GM21737 (cell line): Measurements from ENCODE around the gene BCLAF1.
"Not testable (repeated sequence)": the region's sequence is repeated elsewhere in the genome, so short reads cannot be mapped to it uniquely, and the experiment has no call there.

Experiments
- ATAC-seq: cut with Tn5 transposase; IDR thresholded peaks from one replicate; pipeline ENCODE4 v1.9.1; 2021; ENCODE audit warnings: mild to moderate bottlenecking, moderate library complexity; ENCODE audit not compliant: unreplicated experiment

Gene BCLAF1

GRCh38 chr6:136312975-136313374, 23.3 kb upstream of the BCLAF1 start:
- ATAC-seq: no peak

GRCh38 chr6:136309729-136310311, 20.2 kb upstream of the BCLAF1 start:
- no peak for ATAC-seq

GRCh38 chr6:136309171-136309570, 19.5 kb upstream of the BCLAF1 start:
- no peak for ATAC-seq

- not testable (repeated sequence) for ATAC-seq
Measured at GRCh38 chr6:136308469-136308868, 18.8 kb upstream of the BCLAF1 start.

DNA sequence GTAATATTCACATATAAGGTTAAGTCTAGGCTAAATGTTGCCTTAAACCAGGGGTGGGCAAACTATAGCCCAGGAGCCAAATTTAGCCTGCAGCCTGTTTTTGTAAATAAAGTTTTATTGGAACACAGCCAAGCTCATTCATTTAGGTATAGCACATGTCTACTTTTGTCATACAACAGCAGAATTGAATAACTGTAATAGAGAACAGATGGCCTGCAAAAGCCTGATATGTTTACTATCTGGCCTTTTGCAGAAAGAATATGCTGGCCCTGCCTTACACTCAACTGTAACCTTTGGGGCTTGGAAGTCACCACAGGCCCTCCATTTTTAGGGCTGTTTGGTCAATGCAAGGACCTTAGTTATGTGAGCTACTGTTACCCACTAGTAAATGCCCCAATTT, 17.7 kb upstream of the BCLAF1 start:
- ATAC-seq: no peak

GRCh38 chr6:136306466-136306865, 16.8 kb upstream of the BCLAF1 start:
- no peak for ATAC-seq

DNA sequence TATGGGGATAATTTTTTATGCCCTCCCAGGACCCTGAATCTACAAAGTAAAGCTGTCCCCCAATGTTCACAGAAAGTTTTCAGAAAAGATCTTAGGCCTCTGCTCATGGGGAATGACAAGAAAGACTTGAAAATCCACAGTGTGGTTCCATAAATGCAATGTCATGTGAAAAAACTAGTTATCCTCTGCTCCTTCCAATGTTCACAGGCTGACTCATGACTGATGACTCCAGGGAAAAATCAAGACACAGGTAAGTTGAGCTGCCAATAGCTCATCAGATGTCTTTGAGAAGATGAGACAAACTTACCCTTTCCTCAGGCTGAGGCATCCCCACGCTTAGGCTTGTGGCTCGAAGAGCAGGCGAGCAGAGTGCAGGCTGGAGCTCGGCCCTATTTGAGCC, 14.8 kb upstream of the BCLAF1 start:
- ATAC-seq: no peak

- ATAC-seq: no peak
Measured at GRCh38 chr6:136303516-136303915, 13.9 kb upstream of the BCLAF1 start.

GRCh38 chr6:136294621-136295020, 5.0 kb upstream of the BCLAF1 start:
- ATAC-seq: no peak

- peak; percentile 24 for ATAC-seq
Measured at GRCh38 chr6:136290410-136291010, 864 bp upstream of the BCLAF1 start.

GRCh38 chr6:136289327-136289578, 393 bp downstream of the BCLAF1 start:
- peak; percentile 37 for ATAC-seq

GRCh38 chr6:136288566-136289326, 900 bp downstream of the BCLAF1 start:
- ATAC-seq: peak; percentile 30

DNA sequence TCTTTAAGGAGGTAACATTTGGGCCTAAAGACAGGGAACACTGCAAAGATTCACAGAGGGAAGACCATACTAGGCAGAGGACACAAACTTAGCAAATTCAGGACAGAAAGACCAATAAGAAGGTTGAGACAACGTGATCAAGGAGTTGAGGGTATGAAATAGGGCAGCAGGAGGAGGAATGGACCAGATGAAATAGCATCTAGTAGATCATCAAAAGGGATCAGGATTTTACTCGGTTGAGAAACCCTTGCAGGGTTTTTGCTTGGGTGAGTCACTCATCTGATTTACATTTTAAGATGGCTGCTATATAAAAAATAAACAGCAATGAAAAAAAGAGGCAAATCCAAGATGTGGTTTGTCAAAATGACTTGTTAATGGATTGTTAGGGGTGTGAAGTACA, 4.7 kb downstream of the BCLAF1 start:
- no peak for ATAC-seq

DNA sequence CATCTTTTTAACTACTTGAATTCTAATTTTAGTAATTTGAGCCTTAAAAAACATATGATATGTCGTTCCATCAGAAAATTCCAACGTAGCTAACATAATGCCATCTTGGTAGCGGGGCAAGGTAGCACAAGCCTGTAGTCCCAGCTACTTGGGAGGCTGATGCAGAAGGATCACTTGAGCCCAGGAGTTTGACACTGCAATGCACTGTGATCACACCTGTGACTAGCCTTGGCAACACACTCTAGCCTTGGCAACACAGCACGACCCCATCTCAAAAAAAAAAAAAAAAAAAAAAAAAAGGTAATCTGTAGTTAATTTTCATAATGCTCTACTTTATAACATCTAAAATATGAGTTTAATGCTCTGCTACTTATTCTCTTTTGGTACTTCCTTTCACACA, 6.7 kb downstream of the BCLAF1 start:
- ATAC-seq: no peak

GRCh38 chr6:136280032-136280609, 9.5 kb downstream of the BCLAF1 start:
- no peak for ATAC-seq

GRCh38 chr6:136274062-136274461, 15.6 kb downstream of the BCLAF1 start:
- ATAC-seq: no peak

DNA sequence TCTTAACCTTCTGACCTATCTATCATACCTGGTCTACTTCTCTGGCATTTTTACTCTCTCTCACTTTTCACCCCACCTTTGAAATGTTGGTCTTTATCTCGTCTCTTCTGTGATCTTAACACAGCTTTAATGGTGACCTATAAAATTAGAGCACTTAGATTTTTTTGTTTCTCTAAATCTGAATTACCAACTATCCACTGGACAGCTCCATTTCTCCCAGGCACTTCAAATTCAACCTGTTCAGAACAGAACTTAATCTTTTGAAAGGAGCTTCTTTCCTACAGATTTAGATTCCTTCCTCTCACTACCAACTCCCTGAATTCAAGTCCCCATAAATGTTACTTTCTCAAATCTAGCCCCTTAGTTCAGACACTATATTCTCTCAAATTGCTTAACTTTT, 24.5 kb downstream of the BCLAF1 start:
- ATAC-seq: no peak

- ATAC-seq: no peak
Measured at GRCh38 chr6:136262940-136263339, 26.7 kb downstream of the BCLAF1 start.

DNA sequence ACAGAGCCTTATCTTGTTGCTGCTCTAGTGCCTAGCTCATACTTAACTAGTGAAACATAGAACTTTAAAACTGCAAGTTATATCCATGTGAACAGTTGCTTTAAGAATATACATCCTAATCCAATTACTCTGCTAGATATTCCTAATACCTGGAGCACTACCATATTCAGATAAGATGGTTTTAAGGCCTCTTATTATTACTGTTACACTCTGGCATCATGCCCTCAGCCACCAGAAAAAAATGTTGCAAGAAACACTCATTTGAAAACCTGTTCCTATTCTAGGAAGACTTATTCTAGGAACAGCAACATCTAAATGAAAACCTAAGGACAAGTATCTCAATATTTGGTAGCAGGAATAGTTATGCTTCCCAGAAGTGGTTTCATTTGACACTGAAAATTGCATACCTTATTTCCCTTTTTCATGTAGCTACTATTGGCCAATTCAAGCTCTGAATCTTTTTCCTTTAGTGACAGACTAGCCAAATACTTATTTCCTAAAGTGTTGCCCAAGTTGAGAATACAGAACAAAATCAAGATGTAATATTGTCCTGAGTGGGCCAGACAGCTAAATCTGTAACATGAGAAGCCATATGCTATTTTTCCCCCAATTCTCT, 34.7 kb downstream of the BCLAF1 start:
- ATAC-seq: no peak

DNA sequence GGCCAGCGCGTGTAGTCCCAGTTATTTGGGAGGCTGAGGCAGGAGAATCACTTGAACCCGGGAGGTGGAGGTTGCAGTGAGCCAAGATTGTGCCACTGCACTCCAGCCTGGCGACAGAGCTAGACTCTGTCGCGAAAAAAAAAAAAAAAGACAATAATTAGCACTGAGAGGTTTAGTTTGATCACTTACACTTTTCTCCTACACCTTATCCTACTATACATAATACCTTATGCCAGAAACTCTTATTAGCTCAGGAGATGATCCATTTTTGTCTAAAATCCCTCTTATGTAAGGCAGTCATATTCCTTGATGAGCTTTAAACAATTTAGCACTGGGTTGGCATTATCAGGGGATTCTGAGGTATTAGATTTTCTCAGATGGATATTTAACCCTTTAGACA, 35.9 kb downstream of the BCLAF1 start:
- ATAC-seq: no peak

GRCh38 chr6:136252441-136252840, 37.2 kb downstream of the BCLAF1 start:
- ATAC-seq: no peak

GRCh38 chr6:136251394-136251793, 38.3 kb downstream of the BCLAF1 start:
- no peak for ATAC-seq
